Hematopoietic multipotent progenitor cell treated with erythropoietin and hydrocortisone succinate and interleukin-3 and kit ligand, for 4 days (in vitro differentiated cells): ENCODE data around the gene MEN1.
"Not testable (repeated sequence)": the region's sequence is repeated elsewhere in the genome, so short reads cannot be mapped to it uniquely, and the experiment has no call there.

Source experiments
- DNase-seq: peaks from one replicate; pipeline ENCODE4 v3.0.0-alpha.2; 2015

The MEN1 gene

DNA sequence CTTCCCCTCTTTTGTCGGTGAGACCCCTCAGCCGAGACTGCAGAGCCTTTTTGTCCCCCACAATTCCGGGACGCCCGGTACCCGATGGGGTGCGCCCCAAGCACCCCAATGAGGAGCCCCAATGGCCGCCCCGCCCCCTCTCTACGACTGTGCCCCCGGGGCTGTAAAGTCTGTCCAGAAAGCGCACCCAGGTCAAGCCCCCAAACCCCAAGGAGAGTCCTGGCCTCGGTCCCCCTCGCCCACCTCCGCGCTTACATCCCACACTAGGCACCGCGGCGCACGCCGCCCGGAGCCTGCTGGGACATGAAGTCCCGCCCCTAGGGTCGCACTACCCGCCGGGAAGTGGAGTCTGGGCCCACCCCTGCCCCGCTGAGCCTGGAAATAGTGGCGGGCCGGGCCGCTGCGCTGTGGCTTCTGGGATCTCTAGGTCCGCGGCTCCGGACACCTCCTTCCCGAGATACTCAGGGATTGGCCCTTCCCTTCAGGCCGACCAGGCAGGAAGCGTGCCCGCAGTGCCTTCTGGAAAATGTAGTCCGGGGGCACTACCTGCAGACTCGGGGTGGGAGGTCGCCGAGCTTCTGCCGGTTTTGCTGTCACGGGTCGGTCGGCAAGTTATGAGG is at the start of gene MEN1:
Gene MEN1, minus strand, starts transcription at position 281 of the 620 bp plus-strand sequence. CDS start 442 bp downstream, outside the sequence.
- DNase-seq, result peak; percentile 99

DNA sequence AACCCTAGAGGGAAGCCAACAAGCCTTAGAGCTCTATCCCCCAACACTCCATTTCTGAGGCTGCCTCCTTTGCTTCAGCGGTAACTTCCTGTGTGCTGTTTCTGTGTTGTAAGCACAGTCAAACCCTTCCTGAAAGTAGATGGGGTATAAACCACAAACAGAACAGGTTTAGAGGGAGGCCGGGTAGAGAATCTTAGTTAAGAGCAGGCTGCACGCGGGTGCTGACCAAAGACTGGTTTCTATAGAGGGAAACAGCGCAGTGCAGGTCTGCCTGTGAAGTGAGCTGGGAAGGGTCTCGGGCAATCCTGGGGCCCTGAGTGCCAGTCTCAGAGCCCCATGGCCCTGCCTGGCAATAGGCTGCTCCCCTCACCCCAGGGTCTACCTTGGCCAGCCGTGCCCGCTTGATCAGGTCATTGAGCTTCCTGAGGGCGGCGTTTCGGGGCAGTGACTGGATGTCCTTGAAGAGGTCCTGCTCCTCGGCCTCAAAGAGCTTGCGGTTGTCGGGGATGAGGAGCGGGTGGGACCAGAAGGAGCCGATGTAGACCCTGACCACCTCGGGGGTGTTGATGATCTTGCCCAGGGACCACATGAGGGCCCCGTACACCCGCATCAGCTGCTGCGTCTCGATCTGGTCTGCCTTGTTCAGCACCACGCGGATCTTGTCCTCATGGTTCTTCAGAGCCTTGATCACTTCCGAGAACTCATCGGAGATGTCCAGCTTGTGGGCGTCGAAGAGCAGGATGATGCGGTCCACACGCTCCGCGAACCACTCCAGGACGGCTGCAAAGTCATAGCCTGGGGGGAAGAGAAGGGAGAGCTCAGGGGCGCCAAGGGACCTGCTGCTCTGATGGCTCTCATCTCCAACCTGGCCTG is 49.4 kb upstream of the MEN1 start:
- peak; percentile 87 for DNase-seq

- DNase-seq, result peak; percentile 63
Observed at GRCh38 chr11:64858467-64859263, 48.3 kb upstream of the MEN1 start.

DNA sequence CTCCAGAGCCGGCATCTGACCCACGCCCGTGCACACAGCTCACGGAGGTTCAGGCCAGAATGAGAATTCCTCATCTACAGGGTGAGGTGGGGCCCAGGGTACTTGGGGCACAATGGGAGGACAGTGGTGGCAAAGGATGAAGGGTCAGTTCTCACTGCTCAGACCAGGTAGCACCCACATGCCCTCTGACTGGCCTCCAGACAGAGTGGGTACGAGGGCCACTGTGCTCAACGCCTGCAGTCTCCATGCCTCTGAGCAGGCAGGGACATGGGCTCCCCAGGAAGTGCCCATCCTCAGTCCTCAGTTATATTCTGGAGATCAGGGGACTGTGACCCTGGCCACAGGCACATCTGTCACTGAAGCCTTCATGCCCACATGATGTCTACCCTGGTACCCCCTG is 47.1 kb upstream of the MEN1 start:
- no peak for DNase-seq

DNA sequence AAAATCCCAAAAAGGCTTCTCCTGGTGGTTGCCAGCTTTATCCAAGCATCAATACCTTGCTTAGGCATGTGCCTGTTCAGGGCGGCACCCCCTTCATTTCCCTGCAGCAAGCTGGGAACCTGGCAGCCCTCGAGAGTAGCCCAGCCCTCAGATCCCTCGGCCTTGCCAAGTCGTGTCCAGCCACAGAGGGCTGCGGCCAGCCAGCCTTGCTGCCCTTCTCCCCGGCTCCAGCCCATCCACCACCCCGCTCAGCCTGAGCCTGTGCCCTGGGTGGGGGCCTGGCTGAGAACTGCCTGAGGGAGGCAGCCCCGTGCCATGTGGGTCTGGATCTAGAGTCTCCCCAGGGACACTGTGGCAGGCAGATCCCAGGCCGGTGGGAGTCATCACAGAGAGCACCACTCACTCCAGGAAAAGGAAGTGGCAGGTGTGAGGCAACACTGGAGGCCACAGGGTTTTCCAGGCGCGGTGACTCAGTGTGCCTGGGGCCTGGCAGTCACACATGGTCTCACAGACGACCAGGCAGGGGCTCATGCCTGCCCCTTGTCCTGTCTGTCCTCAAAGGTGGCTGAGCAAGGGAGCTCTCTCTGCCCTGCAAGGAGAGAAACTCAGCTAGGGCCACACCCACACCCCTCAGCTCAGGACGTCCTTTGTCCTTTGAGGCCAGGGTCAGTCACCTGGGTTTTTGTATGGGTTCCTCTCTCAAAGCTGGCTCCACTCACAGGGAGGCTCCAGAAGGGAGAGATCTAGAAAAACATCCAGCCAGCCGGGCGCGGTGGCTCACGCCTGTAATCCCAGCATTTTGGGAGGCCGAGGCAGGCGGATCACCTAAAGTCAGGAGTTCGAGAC is 46.3 kb upstream of the MEN1 start:
- peak; percentile 51 for DNase-seq

- DNase-seq, result no peak
Observed at GRCh38 chr11:64855596-64856304, 45.4 kb upstream of the MEN1 start.

DNA sequence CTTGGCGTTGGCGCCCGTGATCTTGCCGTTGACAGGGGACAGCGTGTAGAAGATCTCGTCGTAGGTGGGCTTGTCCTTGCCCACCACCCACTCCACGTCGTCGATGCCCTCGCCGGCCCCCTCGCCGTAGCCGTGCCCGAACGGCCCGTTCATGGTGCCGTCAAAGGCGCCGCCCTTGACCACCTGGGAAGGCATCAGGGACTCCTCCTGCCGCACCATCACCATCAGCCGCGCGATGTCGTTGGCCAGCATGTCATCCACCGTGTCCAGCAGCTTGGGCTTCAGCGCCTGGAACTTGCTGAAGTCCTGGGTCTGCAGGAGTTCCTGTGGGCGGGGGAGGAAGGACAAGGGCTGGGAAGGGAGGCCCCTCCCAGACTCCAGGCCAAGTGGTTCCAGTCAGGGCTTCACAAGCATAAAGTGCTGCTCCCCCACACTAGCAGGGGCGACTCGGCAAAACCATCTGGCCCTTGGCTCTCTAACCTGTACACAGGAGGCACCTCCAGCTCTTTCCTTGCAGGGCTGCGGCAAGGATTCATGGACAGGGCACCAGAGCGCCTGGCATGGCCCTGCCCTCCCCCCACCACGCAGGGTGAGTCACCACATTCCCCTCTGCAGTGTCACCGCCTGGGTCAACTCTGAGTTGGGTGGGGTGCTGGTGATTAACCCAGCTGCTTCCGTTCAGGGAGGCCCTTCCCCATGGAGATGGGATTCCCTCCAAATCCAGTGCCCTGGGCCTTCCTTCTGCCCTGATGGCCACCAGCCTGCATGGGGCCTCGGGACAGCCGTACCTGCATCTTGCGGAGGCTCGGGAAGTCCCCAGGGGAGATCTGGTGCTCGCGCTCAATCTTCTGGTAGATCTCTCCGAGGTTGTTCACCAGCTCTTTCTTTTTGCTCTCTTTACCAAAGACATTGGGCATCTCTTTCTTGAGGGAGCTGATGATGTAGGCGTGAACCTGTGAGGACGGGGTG is 44.5 kb upstream of the MEN1 start:
- peak; percentile 81 for DNase-seq

DNA sequence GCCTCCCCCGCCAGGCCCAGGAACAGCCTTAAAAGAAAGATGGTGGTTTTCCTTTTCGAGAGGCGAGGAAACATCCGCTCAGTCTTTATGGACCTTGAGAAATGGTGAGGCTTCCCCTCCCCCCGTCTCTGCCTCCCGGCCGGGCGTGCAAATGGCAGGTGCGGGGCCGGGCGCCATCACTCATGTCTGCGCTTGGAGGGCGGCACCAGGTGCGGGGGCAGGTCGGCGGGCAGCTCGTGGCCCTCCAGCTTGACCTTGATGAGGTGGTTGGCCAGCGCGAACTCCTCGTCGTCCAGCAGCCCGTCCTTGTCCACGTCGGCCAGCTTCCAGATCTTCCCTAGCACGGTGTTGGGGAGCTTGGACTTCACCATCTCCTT is 43.8 kb upstream of the MEN1 start:
- no peak for DNase-seq

GRCh38 chr11:64853709-64854108 is 43.4 kb upstream of the MEN1 start:
- no peak for DNase-seq

DNA sequence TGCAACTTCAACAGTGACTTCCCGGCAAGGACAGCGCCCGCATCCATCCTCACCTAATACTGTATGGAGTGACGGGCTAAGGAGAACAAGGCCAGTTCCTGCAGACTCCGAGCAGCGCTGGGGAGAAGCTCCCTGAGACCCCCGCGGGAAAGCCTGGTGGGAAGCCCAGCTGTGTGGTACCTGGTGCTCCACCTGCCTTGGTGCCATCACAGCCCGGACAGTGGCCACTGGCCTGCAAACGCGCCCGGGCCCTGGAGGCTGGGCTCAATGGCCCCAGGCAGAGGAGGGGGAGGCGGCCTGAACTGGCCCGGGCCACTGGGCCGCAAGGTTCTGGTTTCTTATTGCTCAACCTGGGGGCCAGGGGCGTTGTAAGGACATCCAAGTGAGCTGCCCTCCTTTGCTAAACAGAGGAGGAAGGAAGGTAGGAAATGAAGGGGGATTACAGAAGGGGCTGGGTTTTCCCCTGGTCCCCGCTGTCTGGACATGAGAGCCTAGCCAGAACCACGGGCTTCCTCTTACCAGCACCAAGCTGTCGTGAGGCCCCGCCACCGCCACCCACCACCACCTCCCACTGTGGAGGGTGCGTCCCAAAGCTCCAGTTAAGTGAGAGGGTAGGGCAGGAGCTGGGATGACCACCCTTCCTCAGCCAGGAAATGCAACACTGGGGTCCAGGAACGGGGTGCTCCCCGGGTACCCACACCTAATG is 42.6 kb upstream of the MEN1 start:
- no peak for DNase-seq

GRCh38 chr11:64851831-64852351 is 41.5 kb upstream of the MEN1 start:
- DNase-seq, result no peak

DNA sequence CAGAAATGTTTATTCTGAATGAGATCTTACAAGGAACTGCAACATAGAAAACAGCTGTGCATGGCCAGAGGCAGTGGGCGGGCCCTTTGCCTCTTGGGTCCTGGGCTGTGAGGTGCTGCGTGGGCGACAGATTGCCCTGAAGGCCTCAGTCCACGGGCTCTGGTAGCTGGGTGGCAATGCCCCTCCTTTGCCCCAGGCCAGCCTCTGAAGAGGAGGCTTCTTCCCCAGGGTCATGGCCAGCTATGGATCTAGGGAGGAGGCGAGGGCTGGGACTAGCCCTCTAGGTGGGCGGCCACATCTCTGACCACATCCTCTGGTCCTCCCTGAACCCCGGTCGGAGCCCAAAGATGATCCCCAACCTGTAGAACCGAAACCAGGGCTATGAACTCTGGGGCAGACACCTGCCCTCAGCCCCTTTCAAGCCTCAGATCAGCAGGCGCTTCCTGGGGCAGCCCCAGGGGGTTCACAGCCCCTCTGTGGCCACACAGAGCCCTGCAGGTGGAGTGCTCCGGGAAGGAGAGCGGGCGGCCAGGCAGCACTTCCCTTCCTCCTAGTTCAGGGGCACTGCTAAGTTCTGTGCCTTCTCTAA is 40.7 kb upstream of the MEN1 start:
- no peak for DNase-seq

DNA sequence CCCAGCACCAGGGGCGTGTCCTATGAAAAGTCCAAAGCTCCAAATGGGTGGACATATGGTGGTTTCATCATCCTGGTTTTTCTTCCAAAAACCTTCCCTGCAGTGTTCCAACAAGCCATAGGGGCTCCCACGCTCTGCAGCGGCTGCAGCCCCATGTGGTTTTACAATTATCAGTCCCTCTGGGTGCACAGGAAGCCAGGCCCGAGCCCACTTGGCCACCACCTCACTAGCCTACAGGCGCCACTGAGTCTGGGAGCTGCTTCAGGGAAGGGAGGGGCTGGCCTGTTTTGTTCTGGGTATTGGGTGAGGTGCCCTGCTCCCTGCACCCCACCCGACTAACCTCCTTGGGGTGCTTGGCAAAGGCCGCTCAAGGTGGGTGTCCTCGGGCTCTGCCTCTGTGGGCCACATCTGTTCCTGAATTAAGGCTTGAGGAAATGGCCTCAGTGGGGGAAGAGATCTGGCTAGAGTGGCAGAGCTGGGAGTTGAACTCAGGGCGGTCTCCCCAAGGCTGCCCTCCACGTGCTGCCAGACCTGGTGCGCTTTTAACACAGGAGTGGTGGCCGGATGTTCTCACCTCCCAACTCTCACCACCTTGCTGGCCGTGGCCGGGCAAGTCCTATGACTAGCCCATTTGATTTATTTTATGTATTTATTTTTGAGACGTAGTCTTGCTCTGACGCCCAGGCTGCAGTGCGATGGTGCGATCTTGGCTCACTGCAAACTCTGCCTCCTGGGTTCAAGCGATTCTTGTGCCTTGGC is 39.4 kb upstream of the MEN1 start:
- no peak for DNase-seq

DNA sequence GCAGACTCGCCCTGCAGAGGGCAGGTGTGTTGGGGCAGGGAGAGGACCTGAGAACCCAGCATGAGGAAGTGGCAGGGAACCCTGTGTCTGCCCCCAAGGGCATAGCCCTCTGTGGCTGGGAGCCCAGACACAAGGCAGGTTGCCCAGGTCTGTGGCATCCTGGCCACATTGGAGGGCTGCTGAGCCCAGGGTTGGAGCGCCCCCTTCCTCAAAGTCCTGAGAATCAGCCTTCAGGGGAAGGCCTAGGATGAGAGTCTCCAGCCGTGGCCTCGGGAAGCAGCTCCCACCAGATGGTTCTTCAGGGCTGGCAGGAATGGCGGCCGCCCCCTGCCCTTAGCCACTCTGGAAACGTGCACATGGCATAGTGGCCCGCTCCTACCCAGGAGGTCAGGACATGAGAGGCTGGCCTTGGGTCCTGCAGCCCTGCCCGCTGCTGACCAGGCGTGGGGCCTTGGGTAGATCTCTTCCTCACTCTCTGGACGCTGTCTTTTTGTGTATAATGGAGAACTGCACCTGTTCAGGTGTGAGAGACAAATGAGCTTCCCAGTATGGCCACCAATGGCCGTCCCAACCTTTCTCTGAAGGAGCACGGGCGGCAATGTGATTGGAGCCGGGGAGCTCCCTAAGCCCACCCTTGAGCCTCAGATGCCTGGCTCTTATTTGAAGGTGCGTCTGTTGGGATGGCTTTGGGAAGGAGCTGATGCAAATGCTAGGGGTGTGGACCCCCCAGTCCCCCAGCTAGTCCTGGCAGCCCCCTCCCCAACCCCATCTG is 38.7 kb upstream of the MEN1 start:
- DNase-seq, result no peak

- peak; percentile 68 for DNase-seq
Observed at GRCh38 chr11:64848214-64848825, 38.0 kb upstream of the MEN1 start.

DNA sequence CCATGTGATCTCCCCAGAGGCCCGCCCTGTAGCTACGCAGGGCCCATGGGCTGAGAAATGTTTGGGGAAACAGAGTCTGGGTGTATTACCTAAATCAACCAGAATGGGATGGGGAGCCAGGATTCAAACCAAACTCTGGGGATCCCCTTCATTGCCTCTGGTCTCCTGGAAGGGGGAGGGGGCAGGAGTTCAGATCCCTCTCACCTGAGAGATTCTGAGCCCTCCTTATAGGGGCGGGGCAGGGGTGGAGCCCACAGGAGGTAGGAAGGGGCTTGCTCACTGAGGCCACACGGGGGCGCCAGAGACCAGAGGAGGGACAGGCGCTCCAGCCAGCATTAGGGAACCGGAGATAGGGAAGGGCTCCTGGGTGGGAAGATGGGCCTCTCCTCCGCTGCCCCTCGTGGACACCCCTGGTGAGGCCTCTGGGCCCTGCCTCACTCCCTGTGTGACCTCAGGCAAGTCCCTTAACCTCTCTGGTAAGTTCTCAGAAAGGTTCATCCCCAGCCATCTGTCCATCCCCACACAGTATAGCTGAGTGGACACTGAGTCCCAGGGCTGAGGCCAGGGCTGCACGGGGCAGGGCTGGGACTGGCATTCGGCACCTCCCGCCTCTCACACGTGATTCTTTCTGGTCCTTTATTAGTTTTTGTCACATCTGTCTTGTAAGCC is 36.8 kb upstream of the MEN1 start:
- peak; percentile 97 for DNase-seq

GRCh38 chr11:64845776-64846129 is 35.4 kb upstream of the MEN1 start:
- DNase-seq, result not testable (repeated sequence)
